ENCODE measurements around the gene DCAF11. TPM values are rescaled to one million over a fixed set of nuclear protein-coding genes. Genes with fewer than 3 reads are reported as not detected.
A peak's percentile ranks its signal among the peaks of the same experiment; 100 is the strongest.

DCAF11 gene
- total and polyA plus RNA-seq, 7 donors = 34.7 to 73.5 (median 66.4) TPM

DNA sequence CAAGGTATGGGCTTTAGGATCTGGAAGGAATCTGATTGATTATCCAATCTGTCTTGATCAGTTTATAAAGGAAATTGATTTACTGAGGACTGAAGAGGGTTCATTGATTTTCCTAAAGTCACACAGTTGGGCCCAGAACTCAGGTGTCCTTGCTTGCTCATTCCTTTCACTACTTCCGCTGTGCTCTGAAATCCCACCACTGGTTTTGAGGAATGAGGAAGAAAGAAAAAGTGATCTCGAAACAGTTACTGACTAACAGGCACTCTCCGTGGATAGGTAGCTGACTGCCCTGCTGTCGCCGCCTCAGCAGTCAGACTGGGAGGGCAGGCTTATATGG lies 15.8 kb downstream of the DCAF11 start, which contains the start of gene FITM1:
Gene FITM1, plus strand, starts transcription at position 280 of the 337 bp plus-strand sequence. CDS start 905 bp downstream, outside the sequence.
- TF ChIP-seq, protein P1, sequence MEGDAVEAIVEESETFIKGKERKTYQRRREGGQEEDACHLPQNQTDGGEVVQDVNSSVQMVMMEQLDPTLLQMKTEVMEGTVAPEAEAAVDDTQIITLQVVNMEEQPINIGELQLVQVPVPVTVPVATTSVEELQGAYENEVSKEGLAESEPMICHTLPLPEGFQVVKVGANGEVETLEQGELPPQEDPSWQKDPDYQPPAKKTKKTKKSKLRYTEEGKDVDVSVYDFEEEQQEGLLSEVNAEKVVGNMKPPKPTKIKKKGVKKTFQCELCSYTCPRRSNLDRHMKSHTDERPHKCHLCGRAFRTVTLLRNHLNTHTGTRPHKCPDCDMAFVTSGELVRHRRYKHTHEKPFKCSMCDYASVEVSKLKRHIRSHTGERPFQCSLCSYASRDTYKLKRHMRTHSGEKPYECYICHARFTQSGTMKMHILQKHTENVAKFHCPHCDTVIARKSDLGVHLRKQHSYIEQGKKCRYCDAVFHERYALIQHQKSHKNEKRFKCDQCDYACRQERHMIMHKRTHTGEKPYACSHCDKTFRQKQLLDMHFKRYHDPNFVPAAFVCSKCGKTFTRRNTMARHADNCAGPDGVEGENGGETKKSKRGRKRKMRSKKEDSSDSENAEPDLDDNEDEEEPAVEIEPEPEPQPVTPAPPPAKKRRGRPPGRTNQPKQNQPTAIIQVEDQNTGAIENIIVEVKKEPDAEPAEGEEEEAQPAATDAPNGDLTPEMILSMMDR (IDR thresholded peaks at IDR 0.05) = no peak
- H3K4me3 ChIP-seq = peak within 1 kb of the TSS; percentile 68
- no peaks in the 10 kb centered on the region for H3K27me3 ChIP-seq (ENCODE audit: insufficient read depth in 3 of 3, low read length in 2 of 3)
- DNase-seq (no peak), ATAC-seq (peak in 1 of 4 donors; percentile 21)
- H3K9me3 ChIP-seq = no peaks in the 10 kb centered on the region
- H3K36me3 ChIP-seq (ENCODE audit: insufficient read depth in 1 of 2, low read depth in 1 of 2) = no peaks in the 10 kb centered on the region
- H3K4me1 ChIP-seq = peaks cover 26% of the 10 kb centered on the region
- peak within 1 kb of the TSS; percentile 96 for H3K27ac ChIP-seq
- intact Hi-C loops (cut with DNase I) = no loop called here
- WGBS, 3 donors = 65 to 85% (median 71%) methylated on average over 5 of the region's 5 CpGs

DNA sequence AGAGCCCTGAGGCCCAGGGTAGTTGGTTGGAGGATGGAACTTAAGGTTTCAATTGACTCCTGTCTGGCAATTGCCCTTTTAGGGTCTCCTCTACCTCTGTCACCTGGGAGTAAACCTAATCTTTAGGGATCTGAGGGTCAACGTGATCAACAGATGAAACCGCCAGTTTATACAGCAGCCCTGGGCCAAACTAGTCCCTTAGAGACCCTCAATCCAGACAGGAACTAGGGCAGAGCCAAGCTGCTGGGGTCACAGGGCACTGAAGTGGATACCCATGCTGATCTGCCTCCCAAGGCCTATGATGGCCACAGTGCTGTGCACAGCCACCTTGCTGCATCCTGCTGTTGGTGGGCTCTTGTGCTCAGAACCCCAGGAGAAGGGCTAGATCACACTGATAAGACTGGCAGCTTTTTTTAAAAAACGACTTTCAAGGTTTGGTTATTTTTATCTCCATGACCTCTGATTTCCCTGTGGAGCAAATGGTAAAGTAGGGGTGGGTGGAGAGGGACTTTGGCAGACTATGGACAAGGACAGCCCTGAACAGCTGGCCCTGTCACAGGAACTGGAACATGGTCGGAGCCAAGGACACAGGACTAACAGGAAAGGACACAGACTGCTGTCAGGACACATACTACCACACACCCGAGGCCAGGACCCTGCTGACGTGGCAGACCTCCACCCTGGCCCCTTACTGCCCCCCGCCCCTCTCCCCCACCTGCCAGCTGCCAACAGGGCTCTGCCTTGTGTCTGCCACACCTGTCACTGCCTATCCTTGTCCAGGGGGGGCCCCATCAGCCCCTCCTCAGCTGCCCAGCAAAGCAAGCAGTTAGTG lies 16.4 kb downstream of the DCAF11 start:
- 14 to 20% (median 18%) methylated on average over 7 of the region's 7 CpGs for WGBS, 3 donors
- TF ChIP-seq, protein P1 (IDR thresholded peaks at IDR 0.05) = no peak
- H3K27me3 ChIP-seq (ENCODE audit: insufficient read depth in 3 of 3, low read length in 2 of 3) = no peaks in the 10 kb centered on the region

DNA sequence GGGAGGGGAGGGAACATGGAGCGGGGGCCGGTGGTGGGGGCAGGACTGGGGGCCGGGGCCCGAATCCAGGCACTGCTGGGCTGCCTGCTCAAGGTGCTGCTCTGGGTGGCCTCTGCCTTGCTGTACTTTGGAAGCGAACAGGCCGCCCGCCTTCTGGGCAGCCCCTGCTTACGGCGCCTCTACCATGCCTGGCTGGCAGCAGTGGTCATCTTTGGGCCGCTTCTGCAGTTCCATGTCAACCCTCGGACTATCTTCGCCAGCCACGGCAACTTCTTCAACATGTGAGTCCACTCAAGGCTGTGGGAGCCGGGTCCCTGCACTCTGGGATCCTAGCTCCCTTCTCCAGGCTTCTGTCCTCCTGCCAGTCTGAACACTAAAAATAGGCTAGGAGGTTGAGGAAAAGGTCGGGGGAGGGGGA lies 17.0 kb downstream of the DCAF11 start:
- H3K36me3 ChIP-seq (ENCODE audit: insufficient read depth in 1 of 2, low read depth in 1 of 2) = no peaks in the 10 kb centered on the region
- TF ChIP-seq, protein P1 (IDR thresholded peaks at IDR 0.05) = no peak
- 14 to 38% (median 22%) methylated on average over 13 to 15 of the region's 15 CpGs for WGBS, 3 donors
- ATAC-seq = peak; percentile 18 to 70 (median 45)
- no peak for DNase-seq
- no peaks in the 10 kb centered on the region for H3K9me3 ChIP-seq
- H3K27me3 ChIP-seq (ENCODE audit: insufficient read depth in 3 of 3, low read length in 2 of 3) = no peaks in the 10 kb centered on the region
- H3K4me3 ChIP-seq = peak overlapping the region; percentile 68
- peak overlapping the region; percentile 96 for H3K27ac ChIP-seq
- H3K4me1 ChIP-seq = peaks cover 29% of the 10 kb centered on the region
- intact Hi-C loops (cut with DNase I) = no loop called here

More for the DNA sequence above, 16.4 kb downstream of the DCAF11 start:
- H3K9me3 ChIP-seq = no peaks in the 10 kb centered on the region
- intact Hi-C loops (cut with DNase I) = no loop called here
- no peaks in the 10 kb centered on the region for H3K36me3 ChIP-seq (ENCODE audit: insufficient read depth in 1 of 2, low read depth in 1 of 2)
- H3K4me3 ChIP-seq = peak overlapping the region; percentile 68
- H3K27ac ChIP-seq = peak overlapping the region; percentile 96
- peak; percentile 80 to 86 (median 85) for ATAC-seq
- peak; percentile 70 to 87 for DNase-seq
- peaks cover 29% of the 10 kb centered on the region for H3K4me1 ChIP-seq

DNA sequence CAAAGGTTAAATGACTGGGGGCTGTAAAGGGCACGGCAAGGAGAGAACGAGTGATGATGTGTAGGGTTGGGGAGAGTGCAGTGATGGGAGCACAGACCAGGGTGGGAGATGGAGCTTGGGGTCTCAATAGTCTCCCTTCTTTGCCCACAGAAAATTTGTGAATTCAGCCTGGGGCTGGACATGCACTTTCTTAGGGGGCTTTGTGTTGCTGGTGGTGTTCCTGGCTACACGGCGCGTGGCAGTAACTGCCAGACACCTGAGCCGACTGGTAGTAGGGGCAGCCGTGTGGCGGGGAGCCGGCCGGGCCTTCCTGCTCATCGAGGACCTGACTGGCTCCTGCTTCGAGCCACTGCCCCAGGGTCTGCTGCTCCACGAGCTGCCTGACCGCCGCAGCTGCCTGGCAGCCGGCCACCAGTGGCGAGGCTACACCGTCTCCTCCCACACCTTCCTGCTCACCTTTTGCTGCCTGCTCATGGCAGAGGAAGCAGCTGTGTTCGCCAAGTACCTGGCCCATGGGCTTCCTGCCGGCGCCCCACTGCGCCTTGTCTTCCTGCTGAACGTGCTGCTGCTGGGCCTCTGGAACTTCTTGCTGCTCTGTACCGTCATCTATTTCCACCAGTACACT lies 17.6 kb downstream of the DCAF11 start:
- peaks cover 35% of the 10 kb centered on the region for H3K4me1 ChIP-seq
- peak; percentile 10 to 35 (median 16) for ATAC-seq
- intact Hi-C loops (cut with DNase I) = no loop called here

More for the DNA sequence above, 17.6 kb downstream of the DCAF11 start:
- H3K27ac ChIP-seq = peak overlapping the region; percentile 96
- H3K4me3 ChIP-seq = peak overlapping the region; percentile 68
- H3K27me3 ChIP-seq (ENCODE audit: insufficient read depth in 3 of 3, low read length in 2 of 3) = no peaks in the 10 kb centered on the region
- WGBS, 3 donors = 13 to 23% (median 18%) methylated on average over 16 to 24 of the region's 24 CpGs
- DNase-seq = peak in 1 of 2 donors; percentile 70
- TF ChIP-seq, protein P1 (IDR thresholded peaks at IDR 0.05) = no peak
- H3K36me3 ChIP-seq (ENCODE audit: insufficient read depth in 1 of 2, low read depth in 1 of 2) = peaks cover 0 to 1% of the 10 kb centered on the region in 2 donors
- no peaks in the 10 kb centered on the region for H3K9me3 ChIP-seq
